ENCODE measurements around the gene PARD3.

PARD3 gene

DNA sequence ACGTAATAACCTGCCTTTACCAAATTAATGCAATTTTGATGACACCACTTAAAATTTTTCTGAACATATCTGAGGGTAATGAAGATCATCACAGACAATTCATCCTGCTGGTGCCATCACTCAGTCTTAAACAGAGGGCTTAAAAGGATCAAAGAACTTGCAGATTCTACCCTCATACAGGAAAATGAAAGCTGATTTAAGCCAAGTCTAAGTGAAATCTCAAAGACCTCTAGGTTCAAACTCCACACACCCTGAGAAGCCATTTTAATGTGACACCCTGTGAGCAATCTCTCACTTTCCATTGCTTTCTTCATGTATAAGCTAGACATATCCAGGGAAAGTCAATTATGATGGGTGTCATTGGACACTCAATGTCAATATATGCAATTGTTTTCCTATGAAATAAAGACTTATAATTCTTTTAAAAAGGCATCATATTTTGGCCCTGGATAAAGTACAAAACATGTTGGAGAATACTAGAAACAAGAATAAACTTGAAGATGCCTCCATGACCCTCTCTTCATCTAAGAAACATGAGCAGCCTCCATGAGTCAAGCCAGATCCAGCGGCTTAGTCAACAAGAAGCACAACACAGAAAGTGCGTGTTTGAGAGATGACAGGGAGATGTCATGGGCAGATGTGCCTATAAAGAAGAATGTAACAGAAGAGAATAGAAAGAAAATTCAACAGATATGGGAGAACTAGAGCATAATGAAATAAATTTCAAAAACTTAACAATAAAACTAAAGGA lies 291.9 kb downstream of the PARD3 start:
- no peak for DNase-seq

DNA sequence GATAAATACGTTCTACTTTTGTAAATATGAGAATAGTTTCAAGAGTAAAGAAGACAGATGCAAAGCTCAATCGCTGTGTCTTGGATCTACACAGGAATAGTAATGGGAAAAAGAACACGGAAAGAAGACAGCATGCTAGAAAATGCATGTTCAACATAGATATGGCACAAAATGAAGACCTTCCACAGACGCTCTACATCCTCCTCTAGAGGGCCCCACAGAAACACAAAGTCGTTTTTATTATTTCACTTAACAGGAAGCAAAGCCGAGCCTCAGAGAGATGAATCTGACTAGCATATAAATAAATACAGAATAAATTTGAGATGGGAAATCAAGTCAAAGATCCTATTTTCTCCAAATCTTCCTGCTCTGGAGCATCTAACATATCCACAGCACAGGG lies 292.6 kb downstream of the PARD3 start:
- peak; percentile 18 for DNase-seq

DNA sequence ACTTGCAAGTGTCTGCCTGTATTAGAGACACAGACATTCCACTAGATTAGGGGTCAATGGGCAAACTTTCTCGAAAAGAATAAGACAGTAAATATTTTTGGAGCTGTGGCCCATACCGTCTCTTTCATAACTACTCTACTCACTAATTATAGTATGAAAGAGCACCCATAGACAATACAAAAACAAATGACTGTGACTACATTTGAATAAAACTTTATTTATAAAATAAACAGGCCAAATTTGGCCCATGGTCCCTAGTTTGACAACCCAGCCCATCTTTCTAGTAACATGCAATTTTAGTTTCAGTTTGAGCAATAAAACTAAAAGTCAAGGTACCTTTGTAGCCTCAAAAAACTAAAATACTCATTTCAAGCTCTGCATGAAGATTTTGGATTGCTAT lies 294.6 kb downstream of the PARD3 start:
- no peak for DNase-seq

DNA sequence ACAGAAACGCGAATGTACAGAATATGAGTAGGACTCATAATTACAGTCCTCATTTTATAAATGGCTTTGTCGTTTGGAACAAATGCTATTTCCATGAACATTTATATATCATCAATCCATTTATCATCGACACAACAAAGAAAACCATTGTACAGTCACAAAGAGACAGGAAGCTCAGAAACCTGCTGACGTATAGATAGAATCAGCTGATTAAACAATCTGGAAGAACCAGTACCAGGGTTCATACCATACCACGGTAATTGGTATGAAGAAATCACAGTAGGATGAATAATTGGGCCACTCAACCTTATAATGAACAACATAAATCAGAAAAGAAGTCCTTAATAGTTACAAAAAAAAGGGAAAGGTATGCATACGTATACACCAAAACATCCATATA lies 295.0 kb downstream of the PARD3 start:
- DNase-seq: no peak

DNA sequence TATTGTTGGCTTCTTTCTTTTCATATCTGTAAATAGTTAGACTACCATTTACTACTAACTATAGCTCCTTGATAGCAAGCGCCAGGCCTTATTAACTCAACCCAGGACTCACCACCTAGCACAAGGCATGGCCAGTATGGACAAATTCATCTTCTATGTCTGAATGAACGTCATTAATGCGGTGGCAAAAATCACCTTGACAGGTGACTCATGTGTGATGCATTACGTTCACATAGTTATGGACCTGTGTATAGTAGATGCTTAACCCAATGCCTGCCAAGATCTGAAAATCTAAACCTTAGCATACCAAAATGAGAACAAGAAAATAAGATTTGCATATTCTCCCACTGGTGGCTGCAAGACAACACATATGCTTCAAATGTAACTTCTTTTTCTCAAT lies 300.8 kb downstream of the PARD3 start:
- no peak for DNase-seq

DNA sequence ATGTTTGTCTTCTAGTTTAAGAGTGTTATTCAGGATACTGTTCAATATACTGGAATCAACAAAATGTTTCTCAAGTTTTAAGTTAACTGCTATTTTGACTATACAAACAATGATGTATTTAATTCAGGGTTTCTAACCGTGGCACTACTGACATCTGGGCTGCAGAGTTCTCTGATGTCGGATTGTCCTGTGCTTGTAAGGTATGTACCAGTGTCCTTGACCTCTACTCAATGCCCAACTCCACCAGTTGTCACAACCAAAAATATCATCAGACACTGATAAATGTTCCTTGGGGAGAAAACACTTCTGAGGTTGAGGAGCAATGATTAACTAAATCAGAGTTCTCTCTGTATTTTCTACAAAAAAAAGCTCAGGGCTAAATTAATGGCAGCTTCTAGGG lies 301.5 kb downstream of the PARD3 start:
- no peak for DNase-seq

DNA sequence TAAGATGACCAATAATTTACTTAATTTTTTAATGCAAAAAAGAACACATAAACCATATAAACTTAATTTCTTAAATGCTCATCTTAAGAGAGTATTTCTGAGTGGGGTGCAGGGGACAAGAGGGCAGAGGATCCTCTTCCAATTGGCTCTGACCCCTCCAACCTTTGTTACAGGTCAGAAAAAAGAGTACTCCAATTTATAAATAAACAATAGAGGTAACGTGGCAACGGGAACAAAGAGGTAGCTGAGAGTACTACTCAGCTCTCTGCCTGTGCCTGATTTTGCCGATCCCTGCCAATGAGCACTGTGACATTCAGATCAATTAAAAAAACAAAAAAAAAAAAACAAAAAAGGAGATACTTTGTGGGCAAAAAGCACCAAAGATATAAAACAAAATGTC lies 307.9 kb downstream of the PARD3 start:
- no peak for DNase-seq

DNA sequence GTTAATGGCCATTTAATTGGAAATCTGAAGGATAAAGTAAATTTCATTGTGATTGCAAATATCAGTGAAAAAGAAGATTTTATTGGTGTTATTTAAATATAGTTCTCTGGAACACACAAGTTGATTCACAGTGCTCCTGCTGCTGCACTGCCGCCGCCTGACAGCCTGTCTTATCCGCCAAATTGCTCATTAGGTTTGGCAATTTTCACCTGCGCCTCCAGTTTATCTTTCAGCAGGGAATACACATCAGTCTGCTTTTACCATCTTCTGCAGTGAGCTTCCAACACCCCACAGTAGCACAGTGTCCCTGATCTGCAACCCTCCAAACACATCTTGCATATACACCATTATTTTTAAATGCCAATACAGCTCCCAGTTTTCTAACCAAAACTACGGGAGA lies 308.3 kb downstream of the PARD3 start:
- no peak for DNase-seq

DNA sequence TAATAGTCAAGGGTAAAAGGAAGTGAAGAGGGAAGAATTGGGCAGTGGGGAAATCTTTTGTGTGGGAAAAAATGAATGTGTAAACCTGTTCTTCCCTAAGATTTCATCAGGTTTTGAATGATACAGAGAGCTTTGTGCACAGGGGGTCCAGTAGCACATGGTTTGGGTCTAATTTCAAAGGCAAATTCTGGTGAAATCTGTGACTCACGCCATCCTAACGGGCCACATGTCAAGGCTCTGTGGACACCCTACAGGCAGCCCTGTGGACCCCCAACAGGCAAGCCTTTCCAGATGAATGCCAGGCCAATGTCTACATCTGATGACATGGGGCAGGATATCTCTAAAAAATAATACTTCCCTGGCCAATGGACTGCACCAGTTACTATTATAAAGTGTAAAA lies 309.8 kb downstream of the PARD3 start:
- DNase-seq: no peak

DNA sequence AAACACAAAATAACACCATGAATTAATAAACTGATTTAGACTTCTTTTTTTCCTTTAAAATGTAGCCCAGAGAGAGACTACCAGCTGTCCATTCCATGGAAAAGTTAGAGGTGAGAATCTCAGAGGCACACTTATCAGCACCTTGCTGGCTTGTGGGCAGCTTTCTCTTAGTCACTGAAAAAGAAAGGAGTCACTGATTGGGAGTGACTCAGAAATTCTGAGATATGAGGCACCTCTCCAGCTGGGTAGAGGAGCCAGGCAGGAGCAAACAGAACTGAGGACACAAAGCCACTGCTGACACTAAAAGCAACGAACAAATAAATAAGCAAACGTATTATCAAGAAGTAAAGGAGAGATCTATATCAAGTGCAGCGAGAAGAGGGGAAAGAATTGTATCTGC lies 310.6 kb downstream of the PARD3 start:
- no peak for DNase-seq

DNA sequence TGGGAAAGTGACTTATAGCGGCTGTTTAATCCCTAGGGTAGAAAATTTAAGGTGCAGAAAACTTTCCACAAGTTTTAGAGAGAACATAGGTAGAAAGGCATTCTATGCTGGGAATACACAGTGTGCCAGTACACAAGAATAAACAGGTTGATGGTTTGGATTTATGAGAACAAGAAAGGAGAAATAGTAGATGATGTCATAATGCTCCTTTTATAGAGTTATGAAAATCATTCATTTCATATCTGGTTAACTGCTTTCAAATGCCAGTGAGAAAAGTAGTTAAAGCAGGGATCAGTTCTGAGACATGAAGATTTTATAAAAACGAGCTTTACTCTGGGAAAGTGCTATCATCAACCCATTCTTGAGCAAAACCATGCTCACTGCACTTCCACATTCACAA lies 311.4 kb downstream of the PARD3 start:
- DNase-seq: no peak

DNA sequence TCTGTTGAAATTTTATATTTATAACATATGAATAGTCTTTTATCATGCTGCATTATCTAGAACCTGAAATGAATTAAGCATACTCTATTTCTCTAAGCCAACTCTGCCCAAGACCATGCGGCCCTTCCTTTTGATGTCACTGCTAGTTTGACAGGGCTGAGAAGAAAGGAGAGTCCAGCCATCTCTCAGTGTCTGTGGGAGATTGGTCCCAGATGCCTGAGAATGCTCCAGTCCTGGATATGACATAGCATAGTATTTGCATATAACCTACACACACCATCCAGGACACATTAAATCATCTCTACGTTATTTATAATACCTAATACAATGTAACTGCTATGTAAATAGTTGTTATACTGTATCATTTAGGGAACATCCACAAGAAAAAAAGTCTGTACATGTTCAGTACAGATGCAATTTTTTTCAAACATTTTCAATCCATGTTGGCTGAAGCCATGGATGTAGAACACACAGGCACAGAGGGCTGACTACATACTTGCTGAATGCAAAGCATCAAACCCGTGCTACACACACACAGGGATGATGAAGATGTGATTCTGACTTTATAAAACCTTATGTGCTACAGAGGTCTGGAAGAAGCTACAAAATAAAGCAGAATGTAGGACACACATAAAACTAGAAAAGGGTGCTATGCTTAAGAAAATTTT lies 315.4 kb downstream of the PARD3 start:
- DNase-seq: no peak

DNA sequence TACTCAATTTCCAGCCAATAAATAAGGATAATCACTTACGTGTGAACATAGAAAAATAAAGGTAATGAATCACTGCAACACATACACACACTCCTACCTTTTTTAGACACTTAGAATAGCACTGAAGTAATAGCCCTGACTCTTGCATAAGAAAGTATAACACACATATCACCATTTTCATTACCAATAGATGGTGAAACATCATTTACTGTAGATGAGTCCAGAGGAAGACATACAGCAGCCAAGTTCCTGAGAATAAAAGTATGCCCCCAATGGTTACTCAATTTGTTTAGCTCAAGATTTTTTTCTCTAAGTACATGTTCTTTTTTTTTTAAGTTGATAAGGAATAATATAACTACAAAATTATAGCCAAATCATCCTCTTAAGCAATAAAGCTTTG lies 316.3 kb downstream of the PARD3 start:
- no peak for DNase-seq

DNA sequence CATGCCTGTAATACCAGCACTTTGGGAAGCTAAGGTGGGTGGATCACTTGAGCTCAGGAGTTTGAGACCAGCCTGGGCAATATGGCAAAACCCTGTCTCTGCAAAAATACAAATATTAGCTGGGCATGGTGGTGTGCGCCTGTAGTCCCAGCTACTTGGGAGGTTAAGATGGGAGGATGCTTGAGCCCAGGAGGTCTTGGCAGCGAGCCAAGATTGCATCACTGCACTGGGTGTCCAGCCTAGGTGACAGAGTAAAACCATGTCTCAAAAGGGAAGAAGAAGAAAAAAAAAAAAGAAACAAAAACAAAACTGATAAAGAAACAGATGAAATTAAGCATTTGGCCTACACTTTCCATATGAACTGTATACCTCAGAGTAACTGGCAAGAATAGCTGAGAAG lies 319.2 kb downstream of the PARD3 start:
- DNase-seq: peak; percentile 5

DNA sequence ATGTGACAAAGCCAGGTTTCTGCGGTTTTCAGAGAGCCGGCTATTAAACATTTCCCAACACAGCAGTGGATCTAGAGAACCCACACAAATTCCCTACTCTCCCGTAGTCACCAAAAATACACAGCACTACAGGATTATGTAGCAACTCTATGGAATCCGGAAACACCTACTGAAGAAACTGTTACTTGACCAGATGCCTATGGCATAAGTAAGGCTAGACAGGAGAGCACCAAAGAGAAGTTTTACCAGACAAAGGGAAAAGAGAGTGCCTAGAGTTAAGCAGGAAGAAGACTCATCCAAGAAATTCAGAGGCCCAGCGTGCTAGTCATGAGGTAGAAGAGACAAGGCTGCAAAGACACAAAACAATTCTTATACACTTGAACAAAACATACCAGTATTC lies 321.1 kb downstream of the PARD3 start:
- no peak for DNase-seq

DNA sequence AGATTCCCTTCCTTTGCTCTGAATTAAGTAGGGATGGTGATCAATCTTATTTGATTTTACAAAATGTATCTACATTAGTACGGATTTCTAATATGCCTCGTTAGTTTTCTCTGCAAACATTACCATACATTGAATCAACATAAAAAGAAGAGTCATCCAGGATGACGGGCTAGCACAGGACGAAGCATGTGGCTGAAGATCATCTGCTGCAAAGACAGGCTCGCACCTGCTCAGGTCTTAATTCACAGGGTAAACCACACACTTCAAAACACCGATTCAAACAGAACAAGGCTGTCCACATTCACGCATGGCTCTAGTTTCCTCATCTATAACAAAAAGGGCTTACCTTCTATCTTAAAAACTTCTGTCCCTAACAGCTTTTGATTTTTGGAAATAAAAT lies 323.0 kb downstream of the PARD3 start:
- DNase-seq: no peak

DNA sequence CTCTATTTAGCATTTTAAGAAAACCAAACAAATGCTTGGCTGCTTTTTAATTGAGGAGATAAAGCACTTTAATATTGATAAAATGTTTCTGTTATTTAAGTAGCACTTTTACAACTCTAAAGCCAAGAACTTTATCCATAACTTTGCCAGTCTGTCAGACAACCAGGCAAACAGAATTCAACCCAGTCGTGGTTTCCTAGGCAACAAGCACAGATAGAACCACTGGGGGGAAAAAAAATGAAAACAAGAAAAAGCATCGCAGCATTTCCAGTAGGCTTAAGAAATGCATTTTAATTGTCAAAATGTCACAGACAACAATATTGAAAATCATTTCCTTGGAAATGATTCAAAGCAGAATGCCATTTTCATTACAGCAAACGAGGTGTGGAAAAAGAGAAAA lies 323.4 kb downstream of the PARD3 start:
- DNase-seq: no peak

DNA sequence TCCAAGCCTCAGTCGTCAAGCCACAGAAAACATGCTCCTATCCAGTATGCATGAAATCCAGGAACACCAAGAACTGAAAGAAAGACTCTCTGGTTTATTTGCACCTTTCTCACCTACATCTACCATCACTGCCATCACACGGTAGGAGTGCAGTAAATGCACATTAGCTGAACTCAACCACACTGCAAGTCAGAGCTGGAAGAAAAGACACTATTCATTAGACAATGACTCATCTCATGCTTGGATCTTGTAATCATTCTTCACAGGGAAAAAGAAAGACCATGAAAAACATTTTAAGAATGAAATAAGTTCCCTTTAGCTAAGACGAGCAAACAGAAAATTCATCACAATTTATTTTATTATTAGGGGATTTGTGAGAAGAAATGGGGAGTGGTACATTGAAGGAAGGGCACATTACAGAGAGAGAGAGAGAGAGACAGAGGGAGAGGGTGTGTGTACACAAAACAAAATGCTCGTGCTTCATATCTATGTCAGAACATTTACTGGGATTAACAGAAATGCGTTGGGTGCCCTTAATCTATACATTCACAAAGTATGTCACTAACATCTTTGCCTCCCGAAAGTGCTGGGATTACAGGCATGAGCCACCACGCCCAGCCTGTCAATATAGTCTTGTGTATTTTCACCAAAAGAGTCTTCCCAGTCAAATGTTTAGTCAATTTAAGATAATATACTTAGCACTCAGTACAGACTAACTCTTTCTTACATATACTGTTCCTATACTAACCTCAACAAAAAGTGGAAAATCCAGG lies 324.9 kb downstream of the PARD3 start:
- DNase-seq: no peak

DNA sequence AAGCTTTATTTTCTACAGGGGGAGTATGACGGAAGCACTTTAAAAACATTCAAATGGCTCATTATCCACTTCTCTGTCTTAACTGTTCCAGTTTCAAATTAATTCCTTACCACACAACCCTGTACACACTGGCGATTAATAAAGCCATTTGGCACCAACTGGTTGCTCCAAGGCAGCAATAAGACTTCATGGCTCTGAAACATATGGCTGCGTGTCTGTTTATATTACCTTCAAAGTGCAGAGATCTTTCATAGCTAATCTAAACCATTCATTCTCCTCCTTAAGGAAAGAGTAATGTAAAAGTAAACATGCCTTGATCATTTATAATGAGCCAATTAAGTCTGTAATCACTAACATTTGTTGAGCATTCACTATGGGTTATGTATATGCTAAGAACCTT lies 325.7 kb downstream of the PARD3 start:
- DNase-seq: no peak

DNA sequence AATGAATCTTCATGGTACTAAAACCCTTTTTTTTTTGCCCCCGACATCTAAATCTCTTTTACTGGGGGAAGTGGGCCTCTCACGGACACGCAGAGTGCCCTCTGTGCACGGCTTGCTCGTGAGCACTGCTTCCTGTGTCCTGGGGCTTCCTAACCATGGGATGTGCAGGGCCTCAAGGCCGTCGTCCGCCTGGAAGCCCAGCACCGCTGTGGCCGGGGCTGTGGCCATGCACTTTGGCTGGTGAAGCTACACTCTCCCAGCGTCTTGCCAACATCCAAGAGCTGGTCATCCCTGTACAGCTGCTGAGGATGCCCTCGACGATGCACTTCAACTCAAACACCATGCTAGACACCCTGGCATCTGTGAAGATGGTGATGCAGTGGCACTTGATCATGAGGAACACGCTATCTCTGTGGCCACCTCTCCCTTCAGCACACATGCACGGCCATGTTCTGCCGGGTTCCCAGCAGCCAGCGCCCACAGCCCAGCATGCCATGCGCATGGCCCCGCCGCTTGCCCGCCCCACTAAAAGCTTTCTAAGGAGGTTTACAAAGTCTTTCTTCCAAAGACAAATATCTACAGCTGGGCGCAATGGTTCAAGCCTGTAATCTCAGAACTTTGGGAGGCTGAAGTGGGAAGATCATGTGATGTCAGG lies 326.5 kb downstream of the PARD3 start:
- DNase-seq: no peak

DNA sequence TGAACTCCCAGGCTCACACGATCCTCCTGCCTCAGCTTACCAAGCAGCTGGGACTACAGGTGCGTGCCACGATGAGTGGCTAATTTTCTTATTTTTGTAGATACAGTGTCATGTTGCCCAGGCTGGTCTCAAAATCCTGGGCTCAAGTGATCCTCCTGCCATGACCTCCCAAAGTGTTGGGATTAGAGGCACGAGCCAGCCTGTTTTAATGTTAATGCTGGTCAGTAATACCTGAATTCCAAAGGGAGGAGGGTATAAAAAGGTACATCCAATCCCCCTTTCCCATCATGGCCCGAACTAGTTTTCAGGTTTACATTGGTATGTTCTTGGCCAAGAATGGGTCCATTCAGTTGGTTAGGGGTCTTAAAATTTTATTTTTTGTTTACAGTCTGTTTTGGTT lies 329.1 kb downstream of the PARD3 start:
- no peak for DNase-seq

DNA sequence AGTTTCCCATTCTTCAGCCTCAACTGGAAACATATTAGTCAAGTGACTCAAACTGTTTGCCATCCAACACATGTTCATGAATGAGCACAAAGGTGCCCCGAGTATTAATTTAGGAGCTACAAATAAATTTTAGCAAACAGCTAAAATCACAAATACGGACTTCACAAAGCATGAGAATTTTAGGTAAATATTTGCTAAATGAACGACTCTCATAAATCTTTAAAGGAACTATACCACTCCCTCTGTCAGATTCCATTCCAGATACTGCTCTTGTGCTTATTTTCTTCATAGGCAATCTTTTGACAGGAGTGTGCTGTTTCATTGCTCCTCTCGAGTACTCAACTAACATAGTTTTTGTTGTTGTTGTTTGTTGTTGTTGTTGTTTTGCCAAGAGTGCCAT lies 330.9 kb downstream of the PARD3 start:
- DNase-seq: no peak

DNA sequence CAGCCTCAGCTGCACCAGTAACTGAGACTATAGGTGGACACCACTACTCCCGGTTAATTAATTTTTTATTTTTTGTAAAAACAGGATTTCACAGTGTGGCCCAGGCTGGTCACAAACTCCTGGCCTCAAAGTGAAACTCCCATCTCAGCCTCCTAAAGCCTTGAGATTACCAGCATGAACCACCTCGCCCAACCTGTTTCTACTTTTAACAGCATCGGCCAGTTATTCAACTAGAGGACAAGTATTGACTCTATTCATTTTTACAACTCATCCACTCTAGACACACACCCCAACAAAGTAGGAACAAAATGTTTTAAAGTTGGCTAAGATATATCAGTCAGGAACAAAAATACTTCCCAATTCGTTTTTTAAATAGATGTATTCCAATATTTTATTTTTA lies 334.8 kb downstream of the PARD3 start:
- DNase-seq: no peak

Measured in hematopoietic multipotent progenitor cell treated with erythropoietin and hydrocortisone succinate and interleukin-3 and kit ligand, for 8 days (in vitro differentiated cells).